Ovary (tissue), 3 donors: ENCODE data around the gene GPR84.
"Not testable (repeated sequence)": the region's sequence is repeated elsewhere in the genome, so short reads cannot be mapped to it uniquely, and the experiment has no call there.

Experiments used
- EP300 ChIP-seq: sonication (generic); formaldehyde crosslinking; IDR thresholded peaks from one replicate; pipeline ENCODE4 v1.6.1; 2017; ENCODE audit warnings: antibody characterized with exemption
- TF ChIP-seq, protein P1 (sequence below), 3 donors: fragments of 450-650 bp in 2 of 3; fragments of 200-600 bp in 1 of 3; IDR thresholded peaks; one replicate each; pipeline versions ENCODE4 v1.5.1 to v1.8.0; 2016 to 2022; ENCODE audit warnings: antibody characterized with exemption in 3 of 3, mild to moderate bottlenecking in 1 of 3
- donor health status: DM: no; HTN: no; CAD: no.

DNA sequence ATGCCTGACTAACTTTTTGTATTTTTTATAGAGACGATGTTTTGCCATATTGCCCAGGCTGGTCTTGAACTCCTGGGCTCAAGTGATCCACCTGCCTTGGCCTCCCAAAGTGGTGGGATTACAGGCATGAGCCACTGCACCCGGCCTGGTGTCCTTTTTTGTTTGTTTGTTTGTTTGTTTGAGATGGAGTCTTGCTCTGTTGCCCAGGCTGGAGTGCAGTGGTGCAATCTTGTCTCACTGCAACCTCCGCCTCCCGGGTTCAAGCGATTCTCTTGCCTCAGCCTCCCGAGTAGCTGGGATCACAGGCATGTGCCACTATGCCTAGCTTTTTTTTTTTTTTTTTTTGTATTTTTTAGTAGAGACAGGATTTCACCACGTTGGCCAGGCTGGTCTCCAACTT, 10.0 kb downstream of the GPR84 start:
- not testable (repeated sequence) for TF ChIP-seq EP300
- TF ChIP-seq, protein P1, sequence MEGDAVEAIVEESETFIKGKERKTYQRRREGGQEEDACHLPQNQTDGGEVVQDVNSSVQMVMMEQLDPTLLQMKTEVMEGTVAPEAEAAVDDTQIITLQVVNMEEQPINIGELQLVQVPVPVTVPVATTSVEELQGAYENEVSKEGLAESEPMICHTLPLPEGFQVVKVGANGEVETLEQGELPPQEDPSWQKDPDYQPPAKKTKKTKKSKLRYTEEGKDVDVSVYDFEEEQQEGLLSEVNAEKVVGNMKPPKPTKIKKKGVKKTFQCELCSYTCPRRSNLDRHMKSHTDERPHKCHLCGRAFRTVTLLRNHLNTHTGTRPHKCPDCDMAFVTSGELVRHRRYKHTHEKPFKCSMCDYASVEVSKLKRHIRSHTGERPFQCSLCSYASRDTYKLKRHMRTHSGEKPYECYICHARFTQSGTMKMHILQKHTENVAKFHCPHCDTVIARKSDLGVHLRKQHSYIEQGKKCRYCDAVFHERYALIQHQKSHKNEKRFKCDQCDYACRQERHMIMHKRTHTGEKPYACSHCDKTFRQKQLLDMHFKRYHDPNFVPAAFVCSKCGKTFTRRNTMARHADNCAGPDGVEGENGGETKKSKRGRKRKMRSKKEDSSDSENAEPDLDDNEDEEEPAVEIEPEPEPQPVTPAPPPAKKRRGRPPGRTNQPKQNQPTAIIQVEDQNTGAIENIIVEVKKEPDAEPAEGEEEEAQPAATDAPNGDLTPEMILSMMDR (IDR thresholded peaks at IDR 0.05): not testable (repeated sequence)
